Measurements from ENCODE around the gene DCLK3. TPM values are rescaled to one million over a fixed set of nuclear protein-coding genes. Genes with fewer than 3 reads are reported as not detected.

Gene DCLK3
- total and polyA plus RNA-seq, 2 of the 8 experiments (the other 6 are each of a cell fraction or from before 2014, with no cell fraction given) = 0.27 to 0.63 TPM

DNA sequence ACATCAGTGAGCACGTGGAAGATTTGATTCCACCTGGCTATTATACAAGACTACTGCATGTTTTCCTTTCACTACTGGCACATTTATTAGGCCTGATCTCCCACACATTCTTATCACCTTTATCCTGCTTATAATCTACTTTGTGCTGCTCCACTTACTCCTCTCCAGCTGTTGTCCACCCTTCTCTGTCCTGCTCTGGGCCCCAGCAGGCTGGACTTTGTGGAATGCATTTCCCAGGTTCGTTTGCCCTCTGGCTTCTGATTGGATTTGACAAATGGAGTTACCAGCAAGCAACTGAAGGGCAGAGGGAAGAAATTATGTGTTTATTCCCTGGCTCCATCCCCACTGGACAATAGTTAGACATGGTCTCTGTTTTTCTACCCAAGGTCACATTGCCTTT is 75.5 kb downstream of the DCLK3 start:
- Histone ChIP-seq H3K27ac (ENCODE audit: low read depth, low read length) (no peak overlapping the region), H3K36me3 (ENCODE audit: control insufficient read depth in 2 of 4, insufficient read depth in 4 of 4, low read length in 3 of 4) (no peaks in the 10 kb centered on the region), H2AFZ (ENCODE audit: low read length) (peak overlapping the region; percentile 58; the same call in 1 of the 2 replicates), H2BK120ac (replicated peaks; ENCODE audit: low read depth, low read length) (no peak overlapping the region), H2BK15ac (ENCODE audit: low read length) (no peak overlapping the region), H3K4me2 (ENCODE audit: insufficient read depth in 1 of 2, low read depth in 2 of 2, low read length in 2 of 2) (no peak overlapping the region), H3K23me2 (ENCODE audit: low read depth, low read length) (no peaks in the 10 kb centered on the region), H3K4me3 (ENCODE audit: extremely low read depth in 1 of 4, insufficient read depth in 2 of 4, low read depth in 3 of 4, low read length in 4 of 4) (no peak overlapping the region), H3K79me2 (ENCODE audit: control insufficient read depth in 1 of 2, insufficient read depth in 2 of 2, low read length in 2 of 2) (no peaks in the 10 kb centered on the region), H2BK5ac (ENCODE audit: low read depth, low read length) (no peak overlapping the region), H3K4me1 (replicated peaks in 1 of 4; ENCODE audit: control insufficient read depth in 3 of 4, insufficient read depth in 4 of 4, low read length in 3 of 4) (no peaks in the 10 kb centered on the region), H4K8ac (ENCODE audit: extremely low read depth, insufficient read depth, low read length) (no peak overlapping the region), H3K23ac (ENCODE audit: insufficient read length) (no peak overlapping the region), H3K9ac (replicated peaks in 1 of 4; ENCODE audit: extremely low read depth in 1 of 4, low read depth in 3 of 4, low read length in 3 of 4) (no peak overlapping the region), H3K56ac (replicated peaks; ENCODE audit: insufficient read length, low read depth, low read length) (no peak overlapping the region), H2BK12ac (ENCODE audit: low read depth, low read length) (no peak overlapping the region), H3K9me3 (ENCODE audit: insufficient read depth in 2 of 2, low read depth in 1 of 2, low read length in 1 of 2) (peaks cover 6 to 12% of the 10 kb centered on the region in 2 experiments; a peak in 2 of 4 replicates), H3K27me3 (replicated peaks in 1 of 4; ENCODE audit: control insufficient read depth in 3 of 4, extremely low read depth in 1 of 4, insufficient read depth in 3 of 4, low read length in 3 of 4) (no peaks in the 10 kb centered on the region), H4K5ac (ENCODE audit: insufficient read length, low read depth, low read length) (no peak overlapping the region), H3K79me1 (ENCODE audit: low read depth, low read length) (no peaks in the 10 kb centered on the region), H4K20me1 (replicated peaks in 1 of 2; ENCODE audit: control insufficient read depth in 1 of 2, insufficient read depth in 2 of 2, low read length in 2 of 2) (no peaks in the 10 kb centered on the region), H3K18ac (ENCODE audit: extremely low read depth, low read length) (no peak overlapping the region), H2AK5ac (ENCODE audit: low read depth, low read length) (no peak overlapping the region), H3K4ac (replicated peaks; ENCODE audit: insufficient read length, low read depth, low read length) (no peak overlapping the region), H3K14ac (ENCODE audit: insufficient read length) (no peak overlapping the region), H2BK20ac (ENCODE audit: low read length) (no peak overlapping the region), H4K91ac (replicated peaks; ENCODE audit: insufficient read length, low read length) (no peak overlapping the region)
- WGBS, 2 experiments (ENCODE audit: extremely low coverage in 1 of 2, insufficient coverage in 1 of 2, insufficient read length in 1 of 2, insufficient replicate concordance in 2 of 2, low coverage in 1 of 2, low lambda C conversion rate in 2 of 2, missing lambda C conversion rate in 1 of 2) = 87% methylated on average over 2 of the region's 2 CpGs; no CpG with 5 or more reads in 1 of the 2 experiments
- FAIRE-seq (no peak), DNase-seq (ENCODE audit: low read depth in 1 of 2, low spot score in 2 of 2) (no peak)
- TF ChIP-seq JUN (IDR thresholded peaks at IDR 0.05; ENCODE audit: low read depth, low read length) = no peak
- no peak for TF ChIP-seq SIRT6 (IDR thresholded peaks at IDR 0.05; ENCODE audit: low read length)
- no peak for TF ChIP-seq SP2 (IDR thresholded peaks at IDR 0.05; ENCODE audit: low read length)
- TF ChIP-seq EGR1 (IDR thresholded peaks at IDR 0.05; ENCODE audit: borderline replicate concordance, low read depth, low read length) = no peak
- TF ChIP-seq FOSL1 (IDR thresholded peaks at IDR 0.05; ENCODE audit: insufficient read depth, low read depth, low read length) = no peak
- TF ChIP-seq NANOG (IDR thresholded peaks at IDR 0.05; ENCODE audit: insufficient read depth, low read depth, low read length, poor library complexity, severe bottlenecking) = no peak
- no peak for TF ChIP-seq KDM4A (IDR thresholded peaks at IDR 0.05; ENCODE audit: low read depth, low read length, severe bottlenecking)
- TF ChIP-seq TBP (IDR thresholded peaks at IDR 0.05; ENCODE audit: low read depth, low read length) = no peak
- no peak for TF ChIP-seq CEBPB (IDR thresholded peaks at IDR 0.05; ENCODE audit: low read depth, low read length)
- ChIA-PET POLR2A (ENCODE audit: partially characterized antibody) (interaction anchor here (0.6 kb wide), 1 partner anchor 239 kb away, joined by 3 read pairs; no protein-coding TSS in a partner anchor), CTCF (ENCODE audit: partially characterized antibody) (interaction anchor here (0.6 to 1.4 kb wide), 5 partner anchors 12 to 565 kb away, joined by 3 to 4 read pairs (median 3); no protein-coding TSS in a partner anchor)
